HG03159 (cell line): Measurements from ENCODE around the gene STAT1.
"Not testable (repeated sequence)": the region's sequence is repeated elsewhere in the genome, so short reads cannot be mapped to it uniquely, and the experiment has no call there.

Experiments used
- ATAC-seq: cut with Tn5 transposase; IDR thresholded peaks from one replicate; pipeline ENCODE4 v1.9.1; 2021; ENCODE audit warnings: mild to moderate bottlenecking, moderate library complexity; ENCODE audit not compliant: unreplicated experiment

Gene STAT1

GRCh38 chr2:191009541-191010374, 4.2 kb downstream of the STAT1 start:
- ATAC-seq: no peak

- ATAC-seq: no peak
Measured at GRCh38 chr2:191008286-191008685, 5.7 kb downstream of the STAT1 start.

- ATAC-seq: no peak
Measured at GRCh38 chr2:191006997-191007783, 6.8 kb downstream of the STAT1 start.

- ATAC-seq: no peak
Measured at GRCh38 chr2:191006297-191006696, 7.7 kb downstream of the STAT1 start.

DNA sequence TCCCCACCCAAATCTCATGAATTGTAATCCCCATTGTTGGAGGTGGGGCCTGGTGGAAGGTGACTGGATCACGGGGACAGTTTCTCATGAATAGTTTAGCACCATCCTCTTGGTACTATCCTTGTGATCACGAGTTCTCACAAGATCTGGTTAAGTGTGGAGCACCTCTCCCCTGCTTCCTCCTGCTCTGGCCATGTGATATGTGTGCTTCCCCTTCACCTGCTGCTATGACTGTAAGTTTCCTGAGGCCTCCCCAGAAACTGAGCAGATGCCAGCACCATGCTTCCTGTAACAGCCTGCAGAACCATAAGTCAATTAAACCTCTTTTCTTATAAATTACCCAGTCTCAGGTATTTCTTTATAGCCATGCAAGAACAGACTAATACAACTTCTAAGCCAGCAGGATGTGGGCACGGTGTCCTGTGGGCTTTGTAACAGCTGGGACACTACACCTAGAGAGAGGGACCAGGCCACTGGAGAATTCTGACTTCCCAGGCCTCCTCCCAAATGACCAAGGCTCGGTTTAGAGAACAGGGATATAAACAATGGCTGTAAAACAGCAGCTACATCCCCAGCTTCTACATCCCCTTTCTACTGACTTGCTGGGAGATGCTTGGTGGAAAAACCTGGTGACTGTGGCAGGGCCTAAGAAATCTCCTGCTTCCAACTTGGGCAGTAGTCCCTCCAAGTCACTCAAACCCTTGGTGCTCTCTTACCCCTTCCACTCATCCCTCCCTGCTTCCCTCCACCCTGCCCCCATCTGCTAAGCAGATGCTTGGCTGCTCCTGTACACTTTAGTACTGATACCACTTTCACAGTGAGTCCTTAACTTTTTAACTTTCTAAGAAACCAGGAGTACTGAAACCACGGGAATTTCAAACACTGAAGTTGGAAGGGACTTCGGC, 10.3 kb downstream of the STAT1 start:
- no peak for ATAC-seq

DNA sequence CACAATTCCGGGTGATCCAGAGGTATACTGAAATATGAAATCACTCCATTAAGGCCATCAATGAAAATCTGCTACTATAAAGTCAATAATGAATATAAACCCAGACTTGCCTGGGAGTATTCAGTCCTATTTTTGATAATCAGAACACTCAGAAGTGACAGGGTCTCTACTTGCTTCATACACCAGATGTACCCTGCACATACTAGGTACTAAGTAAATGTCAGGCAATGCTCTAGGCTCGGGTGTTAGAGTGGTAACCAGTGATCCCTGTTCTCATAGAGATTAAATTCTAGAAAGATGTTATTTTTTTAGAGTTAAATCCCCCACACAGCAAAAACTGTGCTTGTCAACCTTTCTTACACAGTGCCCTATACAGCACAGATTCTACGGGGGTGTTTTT, 12.3 kb downstream of the STAT1 start:
- no peak for ATAC-seq

DNA sequence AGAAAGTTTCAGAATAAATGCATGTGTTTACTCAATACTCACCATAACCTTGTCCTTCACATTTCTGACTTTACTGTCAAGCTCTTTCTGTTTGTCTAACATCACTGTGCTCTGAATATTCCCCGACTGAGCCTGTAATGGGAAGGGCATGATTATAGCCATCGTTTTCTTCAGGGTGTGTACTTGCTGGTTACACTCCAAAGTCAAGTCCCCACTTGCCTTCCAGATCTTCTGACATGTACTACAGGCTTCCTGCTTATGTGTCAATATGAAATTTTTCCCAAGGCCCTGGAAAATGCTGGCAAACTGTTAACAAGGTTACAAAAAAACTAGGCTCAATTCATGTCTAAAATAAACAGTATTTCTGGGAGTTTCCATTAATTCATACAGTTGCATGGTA, 12.9 kb downstream of the STAT1 start:
- no peak for ATAC-seq

DNA sequence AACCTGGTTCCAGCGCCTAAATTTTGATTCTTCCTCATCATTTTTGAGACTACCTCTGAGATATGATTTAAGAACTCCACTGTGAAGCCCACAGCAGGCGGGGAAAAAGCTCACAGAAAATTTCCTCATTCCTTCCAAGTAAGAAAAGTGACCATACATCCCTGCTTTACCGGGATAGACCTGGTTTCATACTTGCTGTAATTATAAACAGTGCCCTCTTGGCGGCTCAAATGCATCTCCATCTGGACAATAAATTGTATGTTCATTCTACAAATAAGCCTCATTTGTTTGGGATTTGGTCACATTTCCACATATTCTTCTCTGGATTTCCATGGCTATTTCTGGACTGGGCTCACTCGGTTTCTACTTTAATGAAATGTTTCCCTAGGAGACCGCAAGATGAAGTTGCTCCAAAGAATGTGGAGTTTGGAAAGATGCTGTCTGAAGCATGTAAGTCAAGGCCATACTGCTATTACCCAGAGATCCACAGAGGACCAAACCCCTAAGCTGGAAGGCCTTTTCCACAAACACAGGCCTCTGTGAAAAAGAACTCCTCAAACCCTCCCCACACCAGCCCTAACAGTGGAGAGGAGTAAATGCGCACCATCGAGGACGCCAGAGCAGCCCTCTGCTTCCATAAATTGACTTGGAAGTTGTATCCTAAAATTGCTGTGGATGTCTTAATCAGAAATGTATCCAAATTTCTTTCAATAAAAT, 13.9 kb downstream of the STAT1 start:
- no peak for ATAC-seq

DNA sequence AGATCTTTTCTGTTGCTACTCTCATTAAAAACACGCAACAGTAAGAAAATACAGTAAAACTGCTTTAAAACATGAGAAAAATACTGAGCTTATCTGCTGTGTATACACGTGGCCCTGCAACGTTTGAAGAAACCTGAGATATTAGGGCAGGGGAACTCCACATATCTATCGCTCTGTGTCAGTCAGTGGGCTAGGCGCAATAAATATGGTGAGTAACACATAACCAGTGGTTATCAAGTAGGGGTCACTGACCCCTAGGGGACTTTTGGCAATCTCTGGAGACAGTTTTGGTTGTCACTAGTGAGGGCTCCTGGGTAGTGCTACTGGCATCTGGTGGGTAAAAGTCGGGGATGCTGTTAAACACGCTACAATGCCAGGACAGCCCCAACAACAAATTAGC, 14.9 kb downstream of the STAT1 start:
- ATAC-seq: no peak

- no peak for ATAC-seq
Measured at GRCh38 chr2:190997526-190998113, 16.4 kb downstream of the STAT1 start.

- no peak for ATAC-seq
Measured at GRCh38 chr2:190996947-190997346, 17.0 kb downstream of the STAT1 start.

GRCh38 chr2:190996338-190996946, 17.5 kb downstream of the STAT1 start:
- ATAC-seq: peak; percentile 57

DNA sequence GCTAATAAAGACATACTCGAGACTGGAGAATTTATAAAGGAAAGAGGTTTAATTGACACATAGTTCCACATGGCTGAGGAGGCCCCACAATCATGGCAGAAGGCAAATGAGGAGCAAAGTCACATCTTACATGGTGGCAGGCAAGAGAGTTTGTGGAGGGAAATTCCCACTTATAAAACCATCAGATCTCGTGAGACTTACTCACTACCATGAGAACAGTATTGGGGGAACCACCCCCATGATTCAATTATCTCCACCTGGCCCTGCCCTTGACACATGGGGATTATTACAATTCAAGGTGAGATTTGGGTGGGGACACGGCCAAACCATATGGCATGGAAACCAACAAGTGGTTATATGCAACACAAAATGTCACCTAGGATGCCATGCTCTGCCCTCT, 18.7 kb downstream of the STAT1 start:
- not testable (repeated sequence) for ATAC-seq

DNA sequence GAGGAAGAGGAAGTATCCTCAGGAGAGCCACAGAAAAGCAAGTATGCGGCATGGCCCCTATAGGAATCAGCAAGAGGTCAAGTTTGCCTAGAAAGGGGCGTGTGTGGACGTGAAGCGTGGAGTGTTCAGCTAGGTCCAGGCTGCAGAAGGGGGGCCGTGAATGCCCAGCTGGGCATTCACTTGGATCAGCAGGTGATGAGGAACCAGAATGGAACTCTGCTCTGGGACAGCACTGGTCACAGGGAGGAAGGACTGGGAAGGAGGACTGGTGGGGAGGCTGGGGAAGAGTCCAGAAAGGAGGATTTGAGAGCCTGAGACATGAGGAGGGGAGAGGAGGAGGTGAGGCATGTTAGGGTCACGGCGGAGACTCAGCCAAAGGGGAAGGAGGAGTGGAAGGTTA, 19.8 kb downstream of the STAT1 start:
- no peak for ATAC-seq

- ATAC-seq: no peak
Measured at GRCh38 chr2:190993292-190993643, 20.7 kb downstream of the STAT1 start.

GRCh38 chr2:190990132-190990531, 23.8 kb downstream of the STAT1 start:
- ATAC-seq: no peak

GRCh38 chr2:190988910-190989309, 25.1 kb downstream of the STAT1 start:
- no peak for ATAC-seq

DNA sequence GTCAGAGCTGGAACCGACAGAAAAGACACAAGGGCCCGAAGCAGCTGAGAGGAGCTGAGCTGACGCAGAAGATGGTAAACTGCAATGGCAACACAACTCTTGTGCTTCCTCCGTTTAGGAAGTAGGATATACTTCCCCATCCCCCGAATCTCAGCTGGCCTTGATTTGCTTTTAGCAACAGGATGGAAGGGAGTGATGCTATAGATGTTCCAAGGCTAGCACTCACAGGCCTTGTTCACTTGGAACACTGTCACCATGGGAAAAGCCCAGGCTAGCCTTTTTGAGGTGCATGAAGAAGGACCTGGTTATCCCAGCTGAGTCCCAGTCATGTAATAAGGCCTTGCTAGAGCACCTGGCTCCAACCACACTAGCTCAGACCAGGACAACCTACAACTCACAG, 26.0 kb downstream of the STAT1 start:
- ATAC-seq: no peak

DNA sequence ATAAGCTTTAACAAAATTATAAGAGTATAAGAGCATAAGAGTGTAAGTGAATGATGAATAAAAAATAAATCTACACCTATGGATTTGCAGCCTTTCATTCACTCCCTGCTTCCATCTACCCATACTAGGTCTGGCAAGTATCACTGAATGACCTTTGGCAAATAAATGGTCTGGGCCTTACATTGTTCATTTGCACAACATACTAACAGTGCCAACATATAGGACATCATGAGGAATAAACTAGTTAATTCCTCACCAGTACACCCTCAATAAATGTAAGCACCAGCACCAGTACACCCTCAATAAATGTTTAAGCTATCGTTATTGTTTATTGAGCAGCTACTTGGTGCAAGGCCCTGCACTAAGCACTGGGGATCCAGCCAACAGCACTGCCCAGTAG, 26.9 kb downstream of the STAT1 start:
- no peak for ATAC-seq
